Activated CD8-positive, alpha-beta memory T cell treated with anti-CD3 and anti-CD28 coated beads for 24 hours (primary cell): ENCODE measurements around the gene FAM83C.

Experiments
- DNase-seq: peaks from one replicate; pipeline ENCODE4 v3.0.0-alpha.2; 2020

The FAM83C gene

GRCh38 chr20:35281506-35282101, 10.6 kb downstream of the FAM83C start:
- DNase-seq: no peak

GRCh38 chr20:35280523-35280922, 11.7 kb downstream of the FAM83C start:
- no peak for DNase-seq

GRCh38 chr20:35279533-35280174, 12.6 kb downstream of the FAM83C start:
- no peak for DNase-seq

- DNase-seq: no peak
Observed at GRCh38 chr20:35279040-35279439, 13.2 kb downstream of the FAM83C start.

GRCh38 chr20:35277531-35278395, 14.5 kb downstream of the FAM83C start, which contains the start of gene MMP24OS:
Gene MMP24OS, minus strand, starts transcription at chr20:35278122. Its CDS starts 193 bp downstream, at chr20:35277929.
- peak; percentile 94 for DNase-seq

- no peak for DNase-seq
Observed at GRCh38 chr20:35277127-35277526, 15.1 kb downstream of the FAM83C start.

- DNase-seq: no peak
Observed at GRCh38 chr20:35276408-35276807, 15.8 kb downstream of the FAM83C start.

- no peak for DNase-seq
Observed at GRCh38 chr20:35275741-35276251, 16.4 kb downstream of the FAM83C start.

- DNase-seq: no peak
Observed at GRCh38 chr20:35274172-35275092, 17.8 kb downstream of the FAM83C start.

GRCh38 chr20:35273449-35274171, 18.6 kb downstream of the FAM83C start:
- no peak for DNase-seq

GRCh38 chr20:35271904-35272303, 20.3 kb downstream of the FAM83C start:
- no peak for DNase-seq

- DNase-seq: no peak
Observed at GRCh38 chr20:35271073-35271882, 20.9 kb downstream of the FAM83C start.

GRCh38 chr20:35270021-35270902, 22.0 kb downstream of the FAM83C start:
- DNase-seq: no peak

- DNase-seq: peak; percentile 75
Observed at GRCh38 chr20:35269055-35269781, 23.0 kb downstream of the FAM83C start.

GRCh38 chr20:35267092-35267491, 25.1 kb downstream of the FAM83C start:
- DNase-seq: no peak

GRCh38 chr20:35264755-35265154, 27.5 kb downstream of the FAM83C start:
- no peak for DNase-seq

- DNase-seq: no peak
Observed at GRCh38 chr20:35263532-35264341, 28.5 kb downstream of the FAM83C start.
